ENCODE results near the gene OOSP1. TPM values are rescaled to one million over a fixed set of nuclear protein-coding genes. Genes with fewer than 3 reads are reported as not detected.

OOSP1 gene, protein sequence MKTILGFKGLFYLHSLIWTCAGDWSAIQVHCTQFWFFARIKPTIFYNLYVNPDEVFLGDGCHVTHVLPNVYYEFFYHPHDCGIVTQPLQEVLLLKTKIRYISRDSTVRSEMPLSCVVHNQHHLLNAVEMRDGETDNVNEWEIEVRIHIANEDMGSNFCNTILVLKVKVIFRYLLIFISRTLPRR
- not detected in 3 replicates for total RNA-seq

- TF ChIP-seq, protein P1, sequence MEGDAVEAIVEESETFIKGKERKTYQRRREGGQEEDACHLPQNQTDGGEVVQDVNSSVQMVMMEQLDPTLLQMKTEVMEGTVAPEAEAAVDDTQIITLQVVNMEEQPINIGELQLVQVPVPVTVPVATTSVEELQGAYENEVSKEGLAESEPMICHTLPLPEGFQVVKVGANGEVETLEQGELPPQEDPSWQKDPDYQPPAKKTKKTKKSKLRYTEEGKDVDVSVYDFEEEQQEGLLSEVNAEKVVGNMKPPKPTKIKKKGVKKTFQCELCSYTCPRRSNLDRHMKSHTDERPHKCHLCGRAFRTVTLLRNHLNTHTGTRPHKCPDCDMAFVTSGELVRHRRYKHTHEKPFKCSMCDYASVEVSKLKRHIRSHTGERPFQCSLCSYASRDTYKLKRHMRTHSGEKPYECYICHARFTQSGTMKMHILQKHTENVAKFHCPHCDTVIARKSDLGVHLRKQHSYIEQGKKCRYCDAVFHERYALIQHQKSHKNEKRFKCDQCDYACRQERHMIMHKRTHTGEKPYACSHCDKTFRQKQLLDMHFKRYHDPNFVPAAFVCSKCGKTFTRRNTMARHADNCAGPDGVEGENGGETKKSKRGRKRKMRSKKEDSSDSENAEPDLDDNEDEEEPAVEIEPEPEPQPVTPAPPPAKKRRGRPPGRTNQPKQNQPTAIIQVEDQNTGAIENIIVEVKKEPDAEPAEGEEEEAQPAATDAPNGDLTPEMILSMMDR (IDR thresholded peaks at IDR 0.05; ENCODE audit: unreplicated experiment): no peak
- Mint-ChIP-seq H3K4me1 (no peaks in the 10 kb centered on the region), H3K27ac (no peak within 1 kb of the TSS), H3K36me3 (no peaks in the 10 kb centered on the region), H3K4me3 (no peak within 1 kb of the TSS), H3K27me3 (ENCODE audit: low read depth) (no peaks in the 10 kb centered on the region), H3K9me3 (no peaks in the 10 kb centered on the region)
- no peak for DNase-seq (ENCODE audit: low spot score in 2 of 2, unreplicated experiment in 2 of 2)
Measured at GRCh38 chr11:59938132-59938531, at the start of gene OOSP1. TSS of gene OOSP1 (plus strand) at chr11:59938432. CDS start at chr11:59938455, 23 bp downstream.

- H3K4me3 Mint-ChIP-seq: no peak overlapping the region
- H3K9me3 Mint-ChIP-seq: peaks cover 36% of the 10 kb centered on the region
- H3K36me3 Mint-ChIP-seq: no peaks in the 10 kb centered on the region
- no peak for DNase-seq (ENCODE audit: low spot score in 2 of 2, unreplicated experiment in 2 of 2)
- TF ChIP-seq, protein P1 (IDR thresholded peaks at IDR 0.05; ENCODE audit: unreplicated experiment): no peak
- no peak overlapping the region for H3K27ac Mint-ChIP-seq
- no peaks in the 10 kb centered on the region for H3K27me3 Mint-ChIP-seq (ENCODE audit: low read depth)
- no peaks in the 10 kb centered on the region for H3K4me1 Mint-ChIP-seq
Measured at GRCh38 chr11:59891781-59892181, 46.5 kb upstream of the OOSP1 start.

GRCh38 chr11:59894616-59895015 is 43.6 kb upstream of the OOSP1 start:
- peaks cover 12% of the 10 kb centered on the region for H3K9me3 Mint-ChIP-seq
- no peak overlapping the region for H3K4me3 Mint-ChIP-seq
- H3K27me3 Mint-ChIP-seq (ENCODE audit: low read depth): no peaks in the 10 kb centered on the region
- TF ChIP-seq, protein P1 (IDR thresholded peaks at IDR 0.05; ENCODE audit: unreplicated experiment): no peak
- H3K4me1 Mint-ChIP-seq: no peaks in the 10 kb centered on the region
- no peak overlapping the region for H3K27ac Mint-ChIP-seq
- DNase-seq (ENCODE audit: low spot score in 2 of 2, unreplicated experiment in 2 of 2): no peak
- no peaks in the 10 kb centered on the region for H3K36me3 Mint-ChIP-seq

- Mint-ChIP-seq H3K36me3 (no peaks in the 10 kb centered on the region), H3K27ac (no peak overlapping the region), H3K9me3 (no peaks in the 10 kb centered on the region), H3K27me3 (ENCODE audit: low read depth) (no peaks in the 10 kb centered on the region), H3K4me3 (no peak overlapping the region), H3K4me1 (no peaks in the 10 kb centered on the region)
- TF ChIP-seq, protein P1 (IDR thresholded peaks at IDR 0.05; ENCODE audit: unreplicated experiment): no peak
- DNase-seq (ENCODE audit: low spot score in 2 of 2, unreplicated experiment in 2 of 2): no peak
Measured at GRCh38 chr11:59898046-59898445, 40.2 kb upstream of the OOSP1 start.

DNA sequence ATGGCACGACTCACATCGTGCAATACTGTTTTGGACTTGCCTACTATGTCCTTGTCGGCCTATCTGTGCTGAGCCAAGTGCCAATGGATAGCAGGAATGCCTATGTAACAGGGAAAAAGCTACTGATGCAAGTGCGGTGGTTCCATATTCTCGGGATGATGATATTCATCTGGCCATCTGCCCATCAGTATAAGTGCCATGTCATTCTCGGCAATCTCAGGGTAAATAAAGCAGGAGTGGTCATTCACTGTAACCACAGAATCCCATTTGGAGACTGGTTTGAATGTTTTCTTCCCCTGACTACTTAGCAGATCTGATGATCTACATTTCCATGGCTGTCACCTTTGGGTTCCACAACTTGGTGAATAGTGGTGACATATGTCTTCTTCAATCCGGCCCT is 39.6 kb upstream of the OOSP1 start:
- Mint-ChIP-seq H3K27ac (no peak overlapping the region), H3K4me3 (no peak overlapping the region), H3K9me3 (no peaks in the 10 kb centered on the region), H3K4me1 (no peaks in the 10 kb centered on the region), H3K36me3 (no peaks in the 10 kb centered on the region), H3K27me3 (ENCODE audit: low read depth) (no peaks in the 10 kb centered on the region)
- TF ChIP-seq, protein P1 (IDR thresholded peaks at IDR 0.05; ENCODE audit: unreplicated experiment): no peak
- DNase-seq (ENCODE audit: low spot score in 2 of 2, unreplicated experiment in 2 of 2): no peak

- TF ChIP-seq, protein P1 (IDR thresholded peaks at IDR 0.05; ENCODE audit: unreplicated experiment): no peak
- no peak overlapping the region for H3K4me3 Mint-ChIP-seq
- no peaks in the 10 kb centered on the region for H3K27me3 Mint-ChIP-seq (ENCODE audit: low read depth)
- H3K27ac Mint-ChIP-seq: no peak overlapping the region
- H3K36me3 Mint-ChIP-seq: no peaks in the 10 kb centered on the region
- H3K4me1 Mint-ChIP-seq: no peaks in the 10 kb centered on the region
- no peak for DNase-seq (ENCODE audit: low spot score in 2 of 2, unreplicated experiment in 2 of 2)
- no peaks in the 10 kb centered on the region for H3K9me3 Mint-ChIP-seq
Measured at GRCh38 chr11:59899532-59899931, 38.7 kb upstream of the OOSP1 start.

Measured in mesothelial cell of epicardium (in vitro differentiated cells).